H1 (cell line): Measurements from ENCODE around the gene PPA2. TPM values are rescaled to one million over a fixed set of nuclear protein-coding genes. Genes with fewer than 3 reads are reported as not detected.

Experiments used
- CTCF ChIA-PET: fragments of 300-600 bp; sonication (Branson Sonifier 250); formaldehyde crosslinking; loops from one replicate; lab custom pipeline; 2021; ENCODE audit not compliant: partially characterized antibody; lab: Charles Lee
- POLR2A ChIA-PET: fragments of 300-600 bp; sonication (Branson Sonifier 250); formaldehyde crosslinking; loops from one replicate; lab custom pipeline; 2021; ENCODE audit warnings: inconsistent platforms; ENCODE audit not compliant: partially characterized antibody; lab: Charles Lee
- DNase-seq, 2 experiments: peaks; one replicate each; pipeline versions ENCODE4 v3.0.0 to v3.0.0-alpha.2; 2010 to 2022; ENCODE audit warnings: low spot score in 2 of 2, low read depth in 1 of 2, mixed read lengths in 1 of 2
- FAIRE-seq: peaks from 2 replicates; lab custom pipeline; 2011; peaks lifted over from hg19 to GRCh38; lab: Jason Lieb, UNC
- H2AFZ ChIP-seq: 2 replicates; pipeline ENCODE4 v1.8.1; 2012; ENCODE audit warnings: low read length, inconsistent platforms
- H2AK5ac ChIP-seq: 2 replicates; pipeline ENCODE4 v1.6.1; 2013; ENCODE audit warnings: low read depth, low read length
- H2BK120ac ChIP-seq: replicated peaks from 2 replicates; pipeline ENCODE3; 2013; ENCODE audit warnings: low read depth, low read length, inconsistent platforms
- H2BK12ac ChIP-seq: 2 replicates; pipeline ENCODE4 v1.6.1; 2013; ENCODE audit warnings: low read depth, low read length
- H2BK15ac ChIP-seq: 2 replicates; pipeline ENCODE4 v1.6.1; 2013; ENCODE audit warnings: low read length
- H2BK20ac ChIP-seq: 2 replicates; pipeline ENCODE4 v1.6.1; 2013; ENCODE audit warnings: low read length
- H2BK5ac ChIP-seq: 2 replicates; pipeline ENCODE4 v1.6.1; 2013; ENCODE audit warnings: low read depth, low read length
- H3K14ac ChIP-seq: 2 replicates; pipeline ENCODE4 v1.6.1; 2013; ENCODE audit warnings: inconsistent platforms; ENCODE audit not compliant: insufficient read length
- H3K18ac ChIP-seq: 2 replicates; pipeline ENCODE4 v1.6.1; 2013; ENCODE audit warnings: low read length; ENCODE audit errors: extremely low read depth
- H3K23ac ChIP-seq: 2 replicates; pipeline ENCODE4 v1.6.1; 2013; ENCODE audit warnings: inconsistent platforms; ENCODE audit not compliant: insufficient read length
- H3K23me2 ChIP-seq: 2 replicates; pipeline ENCODE4 v1.6.1; 2013; ENCODE audit warnings: low read depth, low read length
- H3K27ac ChIP-seq: 2 replicates; pipeline ENCODE4 v1.6.1; 2011; ENCODE audit warnings: low read depth, low read length, inconsistent platforms
- H3K27me3 ChIP-seq, 4 experiments: replicated peaks in 1 of 4; 1 replicate in 1 of 4; 2 replicates in 3 of 4; pipeline versions ENCODE4 v1.6.1 to v1.8.1; 2011 to 2013; ENCODE audit warnings: low read length in 3 of 4, mild to moderate bottlenecking in 3 of 4, inconsistent platforms in 2 of 4, mixed read lengths in 2 of 4, moderate library complexity in 1 of 4; ENCODE audit not compliant: control insufficient read depth in 3 of 4, insufficient read depth in 3 of 4; ENCODE audit errors: extremely low read depth in 1 of 4
- H3K36me3 ChIP-seq, 4 experiments: 2 replicates each; pipeline versions ENCODE4 v1.6.1 to v1.8.1; 2011 to 2013; ENCODE audit warnings: mild to moderate bottlenecking in 4 of 4, low read length in 3 of 4, moderate library complexity in 2 of 4, control low read depth in 1 of 4, inconsistent platforms in 1 of 4; ENCODE audit not compliant: insufficient read depth in 4 of 4, control insufficient read depth in 2 of 4
- H3K4ac ChIP-seq: replicated peaks from 2 replicates; pipeline ENCODE3; 2013; ENCODE audit warnings: low read length, low read depth, mixed read lengths, inconsistent platforms; ENCODE audit not compliant: insufficient read length
- H3K4me1 ChIP-seq, 4 experiments: replicated peaks in 1 of 4; 1 replicate in 1 of 4; 2 replicates in 3 of 4; pipeline versions ENCODE4 v1.6.1 to v1.8.1; 2011 to 2013; ENCODE audit warnings: low read length in 3 of 4, inconsistent platforms in 2 of 4, mixed read lengths in 1 of 4; ENCODE audit not compliant: insufficient read depth in 4 of 4, control insufficient read depth in 3 of 4
- H3K4me2 ChIP-seq, 2 experiments: 2 replicates each; pipeline versions ENCODE4 v1.6.1 to v1.8.1; 2011 to 2013; ENCODE audit warnings: low read depth in 2 of 2, low read length in 2 of 2, control low read depth in 1 of 2, inconsistent platforms in 1 of 2, mild to moderate bottlenecking in 1 of 2; ENCODE audit not compliant: insufficient read depth in 1 of 2
- H3K4me3 ChIP-seq, 4 experiments: fragments of 200-600, 300-600 bp in 1 of 4; sonication (generic), shearing (Covaris generic), sonication (Bioruptor Twin) in 1 of 4; 2 replicates each; pipeline versions ENCODE4 v1.5.1 to v1.8.1; 2011 to 2016; ENCODE audit warnings: low read length in 4 of 4, low read depth in 3 of 4, control low read depth in 2 of 4, inconsistent platforms in 2 of 4, mild to moderate bottlenecking in 2 of 4, mixed read lengths in 1 of 4, moderate library complexity in 1 of 4; ENCODE audit not compliant: insufficient read depth in 2 of 4; ENCODE audit errors: extremely low read depth in 1 of 4
- H3K56ac ChIP-seq: replicated peaks from 2 replicates; pipeline ENCODE3; 2013; ENCODE audit warnings: low read depth, mild to moderate bottlenecking, mixed read lengths, low read length, inconsistent platforms; ENCODE audit not compliant: insufficient read length
- H3K79me1 ChIP-seq: 2 replicates; pipeline ENCODE4 v1.6.1; 2013; ENCODE audit warnings: low read depth, low read length, control low read depth
- H3K79me2 ChIP-seq, 2 experiments: 2 replicates each; pipeline versions ENCODE4 v1.6.1 to v1.8.1; 2012 to 2013; ENCODE audit warnings: low read length in 2 of 2, mild to moderate bottlenecking in 2 of 2, inconsistent platforms in 1 of 2; ENCODE audit not compliant: insufficient read depth in 2 of 2, control insufficient read depth in 1 of 2
- H3K9ac ChIP-seq, 4 experiments: replicated peaks in 1 of 4; 1 replicate in 1 of 4; 2 replicates in 3 of 4; pipeline versions ENCODE4 v1.6.1 to v1.8.1; 2011 to 2013; ENCODE audit warnings: low read depth in 3 of 4, low read length in 3 of 4, control low read depth in 2 of 4, mild to moderate bottlenecking in 2 of 4, moderate library complexity in 2 of 4, inconsistent platforms in 1 of 4; ENCODE audit errors: extremely low read depth in 1 of 4
- H3K9me3 ChIP-seq, 2 experiments: 2 replicates each; pipeline versions ENCODE4 v1.6.1 to v1.8.1; 2012 to 2013; ENCODE audit warnings: mild to moderate bottlenecking in 2 of 2, moderate library complexity in 2 of 2, control low read depth in 1 of 2, inconsistent platforms in 1 of 2, low read depth in 1 of 2, low read length in 1 of 2, mixed read lengths in 1 of 2; ENCODE audit not compliant: insufficient read depth in 2 of 2
- H4K20me1 ChIP-seq, 2 experiments: replicated peaks in 1 of 2; 2 replicates each; pipeline versions ENCODE3 to v1.8.1; 2011 to 2013; ENCODE audit warnings: inconsistent platforms in 2 of 2, low read length in 2 of 2, mild to moderate bottlenecking in 1 of 2; ENCODE audit not compliant: insufficient read depth in 2 of 2, control insufficient read depth in 1 of 2
- H4K5ac ChIP-seq: 2 replicates; pipeline ENCODE4 v1.6.1; 2013; ENCODE audit warnings: low read length, low read depth, mixed read lengths, inconsistent platforms; ENCODE audit not compliant: insufficient read length
- H4K8ac ChIP-seq: 2 replicates; pipeline ENCODE4 v1.8.0; 2013; ENCODE audit warnings: mild to moderate bottlenecking, moderate library complexity, low read length, inconsistent platforms; ENCODE audit not compliant: insufficient read depth; ENCODE audit errors: extremely low read depth
- H4K91ac ChIP-seq: replicated peaks from 2 replicates; pipeline ENCODE3; 2013; ENCODE audit warnings: low read length, mixed read lengths, inconsistent platforms; ENCODE audit not compliant: insufficient read length
- EGR1 ChIP-seq: IDR thresholded peaks from 2 replicates; pipeline ENCODE4 v1.6.1; 2011; ENCODE audit warnings: low read depth, low read length, borderline replicate concordance
- PHF8 ChIP-seq: fragments of 200-600 bp; sonication (generic); conservative IDR thresholded peaks from 2 replicates; pipeline ENCODE4 v1.7.1; 2012; ENCODE audit warnings: low read depth, mild to moderate bottlenecking, inconsistent platforms, low read length, moderate library complexity
- SIN3A ChIP-seq, 2 experiments: IDR thresholded peaks in 1 of 2; conservative IDR thresholded peaks in 1 of 2; 2 replicates each; pipeline ENCODE4 v1.6.1; 2011 to 2012; ENCODE audit warnings: low read length in 2 of 2, improper control_type of control experiment in 1 of 2, low read depth in 1 of 2, mild to moderate bottlenecking in 1 of 2
- TAF7 ChIP-seq: optimal IDR thresholded peaks from 2 replicates; pipeline ENCODE3; 2011; ENCODE audit warnings: low read depth, mild to moderate bottlenecking, inconsistent platforms, low read length, moderate library complexity, borderline replicate concordance
- TCF12 ChIP-seq: IDR thresholded peaks from 2 replicates; pipeline ENCODE4 v1.6.1; 2011; ENCODE audit warnings: low read depth, mild to moderate bottlenecking, low read length
- ZNF274 ChIP-seq: IDR thresholded peaks from 2 replicates; pipeline ENCODE4 v1.7.0; 2012; ENCODE audit warnings: low read length, borderline replicate concordance; ENCODE audit errors: extremely low read depth
- WGBS, 2 experiments: shearing (Covaris generic) in 1 of 2; methylation state at CpG; one replicate each; pipeline versions ENCODE4 v1.1.6 to v1.1.7; 2013 to 2015; ENCODE audit warnings: low lambda C conversion rate in 2 of 2, mixed read lengths in 2 of 2, inconsistent platforms in 1 of 2, low coverage in 1 of 2, missing lambda C conversion rate in 1 of 2; ENCODE audit not compliant: insufficient replicate concordance in 2 of 2, insufficient coverage in 1 of 2, insufficient read length in 1 of 2; ENCODE audit errors: extremely low coverage in 1 of 2, missing lambda C conversion rate in 1 of 2; 5-methylcytosine and 5-hydroxymethylcytosine counted together
- polyA plus RNA-seq, 7 experiments: library from polyadenylated mRNA; depleted of rRNA in 3 of 7; stranded (reverse) in 5 of 7; unstranded in 2 of 7; fragments of >200 nt in 5 of 7; fragments of 200-250 nt in 2 of 7; gene quantifications; 1 replicate in 5 of 7; 2 replicates in 1 of 7; 4 replicates in 1 of 7; pipeline versions ENCODE4 v1.2.1 to v1.2.3, GENCODE V29; 2011 to 2013; ENCODE audit warnings: missing spikeins in 2 of 7, mixed read lengths in 2 of 7
- total RNA-seq: library from RNA; stranded (reverse); fragmentation: NEBNext Ultra II Directional; extraction: Animal tissue kit (Norgen Biotek cat#: 25700); gene quantifications from 2 replicates; pipeline ENCODE4 v1.2.1, GENCODE V29; 2021

Gene PPA2
- total and polyA plus RNA-seq, 2 of the 8 experiments (the other 6 are each of a cell fraction or from before 2014, with no cell fraction given), result 24.9 to 62.7 TPM

GRCh38 chr4:105469736-105470135 is 4.1 kb downstream of the PPA2 start:
- Histone ChIP-seq H4K5ac (no peak overlapping the region), H3K36me3 (peaks cover 0 to 14% (median 0%) of the 10 kb centered on the region in 4 experiments; a peak in 1 of 8 replicates), H2AFZ (no peak overlapping the region), H4K20me1 (peaks cover 3 to 11% of the 10 kb centered on the region in 2 experiments), H4K8ac (no peak overlapping the region), H3K4ac (no peak overlapping the region), H2BK20ac (no peak overlapping the region), H4K91ac (no peak overlapping the region), H3K79me2 (peaks cover 9 to 67% of the 10 kb centered on the region in 2 experiments), H3K18ac (no peak overlapping the region), H2AK5ac (no peak overlapping the region), H2BK15ac (no peak overlapping the region), H2BK5ac (no peak overlapping the region), H3K4me3 (no peak overlapping the region), H3K4me1 (peaks cover 0 to 5% (median 3%) of the 10 kb centered on the region in 4 experiments; a peak in 3 of 7 replicates), H2BK12ac (no peak overlapping the region), H3K79me1 (peaks cover 2% of the 10 kb centered on the region; the same call in 1 of the 2 replicates), H3K14ac (no peak overlapping the region), H3K23ac (no peak overlapping the region), H3K27me3 (no peaks in the 10 kb centered on the region; a peak in 3 of 7 replicates), H3K9me3 (no peaks in the 10 kb centered on the region), H2BK120ac (no peak overlapping the region), H3K27ac (no peak overlapping the region), H3K4me2 (no peak overlapping the region), H3K23me2 (peaks cover 5% of the 10 kb centered on the region), H3K9ac (no peak overlapping the region), H3K56ac (no peak overlapping the region)
- ChIA-PET POLR2A (no interaction called here), CTCF (interaction anchor here (0.9 to 3.8 kb wide), 2 partner anchors 10 to 329 kb away, joined by 3 to 15 read pairs; no protein-coding TSS in a partner anchor)
- TF ChIP-seq PHF8, result no peak
- no peak for TF ChIP-seq EGR1
- no peak for TF ChIP-seq TCF12
- no peak for TF ChIP-seq TAF7
- no peak for TF ChIP-seq ZNF274
- no peak for TF ChIP-seq SIN3A (conservative IDR thresholded peaks at IDR 0.05 in 1 of 2, IDR thresholded peaks at IDR 0.05 in 1 of 2; ENCODE audit: low read depth in 1 of 2, low read length in 2 of 2)
- FAIRE-seq (no peak), DNase-seq (no peak)
- WGBS, 2 experiments, result 83% methylated on average over 1 of the region's 1 CpG; no CpG with 5 or more reads in 1 of the 2 experiments
